ENCODE results near the gene INHBB. TPM values are rescaled to one million over a fixed set of nuclear protein-coding genes. Genes with fewer than 3 reads are reported as not detected.

The INHBB gene
- total RNA-seq = not detected in 2 replicates

DNA sequence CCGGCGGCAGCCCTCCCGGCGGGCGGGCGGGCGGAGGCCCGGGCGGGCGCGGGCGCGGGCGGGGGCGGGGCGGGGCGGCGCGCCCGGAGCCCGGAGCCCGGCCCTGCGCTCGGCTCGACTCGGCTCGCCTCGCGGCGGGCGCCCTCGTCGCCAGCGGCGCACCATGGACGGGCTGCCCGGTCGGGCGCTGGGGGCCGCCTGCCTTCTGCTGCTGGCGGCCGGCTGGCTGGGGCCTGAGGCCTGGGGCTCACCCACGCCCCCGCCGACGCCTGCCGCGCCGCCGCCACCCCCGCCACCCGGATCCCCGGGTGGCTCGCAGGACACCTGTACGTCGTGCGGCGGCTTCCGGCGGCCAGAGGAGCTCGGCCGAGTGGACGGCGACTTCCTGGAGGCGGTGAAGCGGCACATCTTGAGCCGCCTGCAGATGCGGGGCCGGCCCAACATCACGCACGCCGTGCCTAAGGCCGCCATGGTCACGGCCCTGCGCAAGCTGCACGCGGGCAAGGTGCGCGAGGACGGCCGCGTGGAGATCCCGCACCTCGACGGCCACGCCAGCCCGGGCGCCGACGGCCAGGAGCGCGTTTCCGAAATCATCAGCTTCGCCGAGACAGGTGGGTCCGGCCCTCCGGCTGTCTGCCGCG lies at the start of gene INHBB:
Gene INHBB (plus strand): TSS at position 111 of the 641 bp plus-strand sequence. CDS start 53 bp downstream, at position 164.

Other genes with a start within 250 kb of the INHBB start
- 14.2 and 17.7 TPM in 2 replicates for gene TMEM185B, start 122.7 kb upstream of the INHBB start, total RNA-seq
- 65.7 and 70.5 TPM in 2 replicates for gene RALB, start 93.3 kb upstream of the INHBB start, total RNA-seq

Data from bronchial smooth muscle cell (primary cell).